Measurements from ENCODE around the gene BAG3.

The BAG3 gene

GRCh38 chr10:119667562-119668328 lies 16.6 kb downstream of the BAG3 start:
- TF ChIP-seq CTCF (conservative IDR thresholded peaks at IDR 0.05): no peak
- H3K27ac ChIP-seq: no peak overlapping the region

- no peak for TF ChIP-seq CTCF (conservative IDR thresholded peaks at IDR 0.05)
- no peak overlapping the region for H3K27ac ChIP-seq
These were observed 17.3 kb downstream of the BAG3 start for GRCh38 chr10:119668461-119668860.

GRCh38 chr10:119669331-119669730 lies 18.2 kb downstream of the BAG3 start:
- no peak overlapping the region for H3K27ac ChIP-seq
- TF ChIP-seq CTCF (conservative IDR thresholded peaks at IDR 0.05): no peak

- no peak overlapping the region for H3K27ac ChIP-seq
These were observed 18.9 kb downstream of the BAG3 start for GRCh38 chr10:119669975-119670640.

GRCh38 chr10:119670717-119671116 lies 19.5 kb downstream of the BAG3 start:
- no peak overlapping the region for H3K27ac ChIP-seq
- TF ChIP-seq CTCF (conservative IDR thresholded peaks at IDR 0.05): no peak

More at GRCh38 chr10:119669975-119670640, 18.9 kb downstream of the BAG3 start:
- no peak for TF ChIP-seq CTCF (conservative IDR thresholded peaks at IDR 0.05)

GRCh38 chr10:119671381-119671780 lies 20.2 kb downstream of the BAG3 start:
- no peak for TF ChIP-seq CTCF (conservative IDR thresholded peaks at IDR 0.05)
- H3K27ac ChIP-seq: no peak overlapping the region

GRCh38 chr10:119672291-119672690 lies 21.1 kb downstream of the BAG3 start:
- no peak overlapping the region for H3K27ac ChIP-seq
- TF ChIP-seq CTCF (conservative IDR thresholded peaks at IDR 0.05): no peak
